ENCODE data around the gene MCCC1. TPM values are rescaled to one million over a fixed set of nuclear protein-coding genes. Genes with fewer than 3 reads are reported as not detected.

Gene MCCC1
- total and polyA plus RNA-seq, 11 donors = 32.8 to 58.4 (median 47.5) TPM

DNA sequence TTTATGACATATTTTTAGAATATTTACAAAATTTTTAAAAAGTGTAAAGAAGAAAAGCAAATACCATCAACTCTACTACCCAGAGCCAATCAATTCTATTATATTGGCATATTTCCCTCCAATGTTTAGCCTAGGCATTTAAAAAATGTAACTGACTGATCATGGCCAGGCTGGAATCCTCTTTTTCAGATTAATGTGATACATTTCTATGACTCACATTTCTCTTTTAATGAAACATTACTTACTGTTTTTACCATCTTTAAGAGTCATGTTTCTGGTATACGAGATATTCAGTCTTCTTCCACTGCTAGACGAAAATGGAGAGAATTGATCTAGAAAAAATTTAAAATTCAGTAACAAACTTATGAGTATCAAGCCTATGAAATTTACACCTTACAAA is 65.5 kb downstream of the MCCC1 start:
- no peaks in the 10 kb centered on the region for H3K9me3 ChIP-seq
- no peak overlapping the region for H3K27ac ChIP-seq
- 96 to 99% (median 98%) methylated on average over 2 of the region's 2 CpGs for WGBS, 4 donors
- intact Hi-C loops (cut with DNase I) = no loop called here
- H3K4me1 ChIP-seq = no peaks in the 10 kb centered on the region
- no peak for ATAC-seq
- no peak overlapping the region for H3K4me3 ChIP-seq
- DNase-seq = no peak
- no peaks in the 10 kb centered on the region for H3K27me3 ChIP-seq
- H3K36me3 ChIP-seq = peaks cover 0 to 94% (median 81%) of the 10 kb centered on the region in 9 donors
- TF ChIP-seq, protein P1, sequence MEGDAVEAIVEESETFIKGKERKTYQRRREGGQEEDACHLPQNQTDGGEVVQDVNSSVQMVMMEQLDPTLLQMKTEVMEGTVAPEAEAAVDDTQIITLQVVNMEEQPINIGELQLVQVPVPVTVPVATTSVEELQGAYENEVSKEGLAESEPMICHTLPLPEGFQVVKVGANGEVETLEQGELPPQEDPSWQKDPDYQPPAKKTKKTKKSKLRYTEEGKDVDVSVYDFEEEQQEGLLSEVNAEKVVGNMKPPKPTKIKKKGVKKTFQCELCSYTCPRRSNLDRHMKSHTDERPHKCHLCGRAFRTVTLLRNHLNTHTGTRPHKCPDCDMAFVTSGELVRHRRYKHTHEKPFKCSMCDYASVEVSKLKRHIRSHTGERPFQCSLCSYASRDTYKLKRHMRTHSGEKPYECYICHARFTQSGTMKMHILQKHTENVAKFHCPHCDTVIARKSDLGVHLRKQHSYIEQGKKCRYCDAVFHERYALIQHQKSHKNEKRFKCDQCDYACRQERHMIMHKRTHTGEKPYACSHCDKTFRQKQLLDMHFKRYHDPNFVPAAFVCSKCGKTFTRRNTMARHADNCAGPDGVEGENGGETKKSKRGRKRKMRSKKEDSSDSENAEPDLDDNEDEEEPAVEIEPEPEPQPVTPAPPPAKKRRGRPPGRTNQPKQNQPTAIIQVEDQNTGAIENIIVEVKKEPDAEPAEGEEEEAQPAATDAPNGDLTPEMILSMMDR (IDR thresholded peaks at IDR 0.05) = no peak
- no peak for TF ChIP-seq POLR2A (IDR thresholded peaks at IDR 0.05)

DNA sequence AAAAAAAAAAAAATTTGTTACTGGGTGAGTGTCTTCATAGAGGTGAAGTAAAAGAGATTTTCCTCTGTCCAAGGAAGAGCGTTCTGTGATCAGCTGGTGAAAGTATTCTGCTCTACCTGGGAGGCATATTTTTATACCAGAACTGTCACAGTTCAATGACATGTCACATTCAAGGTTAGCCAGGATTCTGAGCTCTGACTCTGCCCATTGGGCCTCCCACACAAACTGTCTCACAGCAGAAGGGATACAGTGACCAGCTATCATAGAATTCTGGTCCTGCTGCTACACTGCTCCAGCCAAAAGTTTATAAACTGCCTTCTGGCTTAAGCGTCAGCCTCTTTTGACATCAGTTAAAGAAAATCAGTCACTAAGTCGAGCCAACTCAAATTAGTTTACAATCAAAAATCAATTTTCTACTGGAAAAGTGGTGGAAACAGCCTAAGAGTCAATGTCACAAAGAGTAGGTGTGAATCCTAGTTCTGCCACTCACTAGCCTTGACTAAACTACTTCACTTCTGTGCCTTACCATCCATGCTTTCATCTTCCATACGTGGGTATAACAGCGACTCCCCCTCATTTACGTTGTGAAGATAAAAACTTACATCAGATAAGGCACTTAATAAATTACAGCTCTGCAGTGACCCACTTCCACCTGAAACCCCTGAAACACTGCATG is 66.3 kb downstream of the MCCC1 start:
- intact Hi-C loops (cut with DNase I) = no loop called here

DNA sequence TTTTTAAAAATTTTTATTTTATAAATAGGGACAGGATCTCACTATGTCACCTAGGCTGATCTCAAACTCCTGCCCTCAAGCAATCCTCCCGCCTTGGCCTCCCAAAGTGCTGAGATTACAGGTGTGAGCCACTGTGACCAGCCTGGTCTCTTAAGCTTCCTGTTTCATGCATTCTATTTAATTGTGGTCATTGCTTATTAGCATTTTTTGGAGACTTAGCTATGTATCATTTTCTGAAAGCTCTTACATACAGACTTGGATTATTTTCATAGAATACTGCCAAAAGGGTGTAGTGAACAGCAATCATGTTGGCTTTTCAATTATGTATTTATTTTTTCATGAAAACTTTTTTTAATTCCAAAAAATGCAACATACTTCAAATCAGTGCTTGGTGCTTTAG is 67.5 kb downstream of the MCCC1 start:
- Histone ChIP-seq H3K27ac (no peak overlapping the region), H3K36me3 (peaks cover 0 to 94% (median 79%) of the 10 kb centered on the region in 9 donors), H3K9me3 (peaks cover 0 to 8% (median 0%) of the 10 kb centered on the region in 12 donors), H3K4me1 (no peaks in the 10 kb centered on the region), H3K27me3 (no peaks in the 10 kb centered on the region), H3K4me3 (no peak overlapping the region)
- WGBS, 4 donors = 96 to 100% (median 98%) methylated on average over 1 of the region's 1 CpG
- intact Hi-C loops (cut with DNase I) = no loop called here
- no peak for DNase-seq
- ATAC-seq = no peak
- TF ChIP-seq POLR2A (IDR thresholded peaks at IDR 0.05) = no peak
- TF ChIP-seq, protein P1 (IDR thresholded peaks at IDR 0.05) = no peak

More for the DNA sequence above, 66.3 kb downstream of the MCCC1 start:
- Histone ChIP-seq H3K4me1 (no peaks in the 10 kb centered on the region), H3K27me3 (no peaks in the 10 kb centered on the region), H3K27ac (no peak overlapping the region), H3K4me3 (no peak overlapping the region), H3K36me3 (peaks cover 0 to 94% (median 81%) of the 10 kb centered on the region in 9 donors), H3K9me3 (peaks cover 0 to 5% (median 0%) of the 10 kb centered on the region in 12 donors)
- TF ChIP-seq POLR2A (IDR thresholded peaks at IDR 0.05) = no peak
- TF ChIP-seq, protein P1 (IDR thresholded peaks at IDR 0.05) = no peak
- ATAC-seq = no peak
- WGBS, 4 donors = 84 to 89% (median 88%) methylated on average over 6 of the region's 6 CpGs
- DNase-seq = no peak

DNA sequence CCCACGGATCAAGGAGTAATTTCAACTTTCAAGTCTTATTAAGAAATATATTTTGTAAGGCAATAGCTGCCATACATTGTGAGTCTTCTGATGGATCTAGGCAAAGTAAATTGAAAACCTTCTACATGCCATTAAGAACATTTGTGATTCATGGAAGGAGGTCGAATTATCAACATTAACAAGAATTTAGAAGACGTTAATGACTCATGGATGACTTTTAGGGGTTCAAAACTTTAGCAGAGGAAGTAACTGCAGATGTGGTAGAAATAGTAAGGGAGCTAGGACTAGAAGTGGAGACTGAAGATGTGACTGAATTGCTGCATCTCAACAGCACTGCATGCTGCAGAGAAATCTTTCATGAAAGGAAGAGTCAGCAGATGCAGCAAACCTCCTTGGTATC is 70.9 kb downstream of the MCCC1 start:
- Histone ChIP-seq H3K4me3 (no peak overlapping the region), H3K9me3 (peaks cover 0 to 8% (median 0%) of the 10 kb centered on the region in 12 donors), H3K36me3 (peaks cover 0 to 87% (median 72%) of the 10 kb centered on the region in 9 donors), H3K27ac (no peak overlapping the region), H3K4me1 (no peaks in the 10 kb centered on the region), H3K27me3 (no peaks in the 10 kb centered on the region)
- intact Hi-C loops (cut with DNase I) = no loop called here
- WGBS, 4 donors = 85 to 98% (median 97%) methylated on average over 3 of the region's 3 CpGs
- TF ChIP-seq, protein P1 (IDR thresholded peaks at IDR 0.05) = no peak
- no peak for TF ChIP-seq POLR2A (IDR thresholded peaks at IDR 0.05)
- ATAC-seq (no peak), DNase-seq (no peak)
